Posterior cingulate gyrus (tissue), 11 donors: ENCODE data around the gene LDLRAP1.

Source experiments
- DNase-seq, 10 donors: peaks; one replicate each; pipeline versions ENCODE4 v3.0.0 to v3.0.0-alpha.2; 2020 to 2021; ENCODE audit warnings: mixed read lengths in 3 of 10
- intact Hi-C: fragments of 100-400 bp; cut with DNase I; formaldehyde crosslinking; loops from one replicate; pipeline ENCODE4 v1.15.1; 2023

The LDLRAP1 gene

DNA sequence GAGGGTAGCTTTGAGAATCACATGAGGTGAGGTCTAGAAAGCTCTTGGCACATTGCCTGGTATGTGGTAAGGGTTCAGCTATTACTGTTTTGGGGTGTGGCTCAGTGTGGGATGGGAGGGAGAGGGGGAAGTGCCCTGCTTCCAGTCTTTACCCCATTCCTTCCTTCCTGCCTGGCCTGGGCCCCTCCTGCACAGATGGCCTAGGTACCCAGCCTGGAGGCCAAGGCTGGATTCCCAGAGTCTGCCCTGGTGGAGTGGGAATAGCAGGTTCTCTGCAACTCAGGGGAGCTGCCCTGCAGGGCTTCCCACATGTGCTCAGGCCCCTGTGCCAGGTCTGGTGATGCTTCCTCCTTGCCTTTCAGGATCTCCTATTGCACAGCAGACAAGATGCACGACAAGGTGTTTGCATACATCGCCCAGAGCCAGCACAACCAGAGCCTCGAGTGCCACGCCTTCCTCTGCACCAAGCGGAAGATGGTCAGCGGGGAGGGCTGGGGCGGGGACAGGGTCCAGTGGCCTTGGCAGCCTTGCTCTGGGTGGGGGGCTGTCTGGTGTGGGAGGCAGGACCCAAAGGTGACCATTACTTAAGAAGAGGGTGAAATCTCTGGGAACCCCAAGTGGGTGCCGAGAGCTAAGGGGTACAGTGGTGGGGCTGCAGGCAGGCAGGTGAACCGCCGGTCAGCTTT is 13.5 kb downstream of the LDLRAP1 start:
- intact Hi-C loops = no loop called here
- no peak for DNase-seq

DNA sequence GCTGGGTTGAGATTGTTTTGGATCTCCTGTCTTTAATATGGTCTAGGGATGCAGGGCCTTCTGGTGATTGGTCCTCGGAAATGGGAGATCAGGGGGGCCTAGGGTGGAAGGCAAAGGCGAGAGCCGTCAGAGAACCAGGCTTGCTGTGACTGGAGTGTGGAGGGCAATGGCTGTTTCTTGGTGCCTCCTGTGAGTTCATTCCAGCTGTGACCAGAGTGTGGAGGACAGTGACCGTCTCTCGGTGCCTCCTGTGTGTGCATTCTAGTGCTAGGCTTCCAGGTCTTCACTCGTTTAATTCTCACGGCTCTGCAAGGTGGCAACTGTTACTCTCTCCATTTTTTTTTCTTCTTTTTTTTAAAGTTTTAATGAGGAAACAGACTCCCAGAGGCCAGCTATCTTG is 14.1 kb downstream of the LDLRAP1 start:
- no peak for DNase-seq
- intact Hi-C loops = no loop called here

DNA sequence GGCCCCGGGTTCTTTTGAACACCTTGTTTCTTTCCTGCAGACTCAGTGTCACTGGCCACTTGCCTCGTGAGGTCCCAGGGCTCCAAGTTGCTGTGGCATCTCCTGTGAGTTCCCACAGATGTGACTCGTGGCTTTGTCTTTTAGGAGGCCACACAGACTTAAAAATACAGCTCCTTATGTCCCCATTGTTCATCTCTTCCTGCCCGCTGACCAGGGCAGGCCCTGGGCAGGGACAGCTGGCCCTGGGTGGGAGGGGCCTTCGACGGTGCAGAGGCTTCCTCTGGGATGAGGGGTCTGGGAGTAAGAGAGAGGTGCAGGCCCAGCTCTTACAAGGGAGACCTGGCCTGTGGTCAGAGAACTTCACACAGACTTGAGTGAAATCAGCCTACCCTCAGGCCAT is 15.6 kb downstream of the LDLRAP1 start:
- no peak for DNase-seq
- intact Hi-C loops = no loop called here

DNA sequence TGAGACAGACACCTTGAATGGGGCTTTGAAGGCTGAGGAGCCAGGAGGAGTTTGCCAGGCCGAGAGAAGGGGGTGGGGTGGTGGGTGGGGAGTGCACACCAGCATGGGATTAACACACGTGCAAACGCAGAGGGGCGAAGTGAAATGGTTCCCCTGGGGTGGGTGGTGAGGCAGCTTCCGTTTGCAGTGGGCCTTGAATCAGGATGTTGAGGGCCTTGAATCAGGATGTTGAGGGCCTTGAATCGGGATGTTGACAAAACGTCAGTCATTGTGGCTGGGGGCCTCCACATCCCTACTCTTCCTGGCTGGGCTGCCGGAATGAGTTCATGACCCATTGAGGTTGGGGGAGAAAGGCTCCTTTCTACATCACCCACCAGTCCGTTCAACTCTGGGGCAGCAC is 16.6 kb downstream of the LDLRAP1 start:
- intact Hi-C loops = loop anchor here (5.0 kb wide), 1 partner anchor 57 kb away; the partner anchor contains the start of gene MAN1C1
- no peak for DNase-seq

DNA sequence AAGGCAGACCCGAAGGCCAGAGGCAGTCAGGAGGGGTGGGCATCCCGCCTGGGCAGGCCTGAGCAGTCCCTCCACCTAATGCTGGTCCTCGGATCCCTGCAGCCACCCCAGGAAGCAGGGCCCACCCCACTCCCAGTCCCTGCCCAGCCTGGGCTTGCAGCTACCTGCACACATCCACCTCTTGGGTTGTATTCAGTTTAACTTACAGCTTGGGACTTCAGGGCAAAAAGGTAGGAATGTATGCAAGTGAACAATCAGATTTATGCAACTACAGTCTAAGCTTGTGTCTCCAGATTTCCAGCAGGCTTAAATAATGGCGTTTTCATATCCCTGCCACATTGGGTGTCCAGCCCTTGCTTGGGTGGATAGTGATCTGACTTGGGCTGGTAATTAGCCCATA is 17.4 kb downstream of the LDLRAP1 start:
- no peak for DNase-seq

DNA sequence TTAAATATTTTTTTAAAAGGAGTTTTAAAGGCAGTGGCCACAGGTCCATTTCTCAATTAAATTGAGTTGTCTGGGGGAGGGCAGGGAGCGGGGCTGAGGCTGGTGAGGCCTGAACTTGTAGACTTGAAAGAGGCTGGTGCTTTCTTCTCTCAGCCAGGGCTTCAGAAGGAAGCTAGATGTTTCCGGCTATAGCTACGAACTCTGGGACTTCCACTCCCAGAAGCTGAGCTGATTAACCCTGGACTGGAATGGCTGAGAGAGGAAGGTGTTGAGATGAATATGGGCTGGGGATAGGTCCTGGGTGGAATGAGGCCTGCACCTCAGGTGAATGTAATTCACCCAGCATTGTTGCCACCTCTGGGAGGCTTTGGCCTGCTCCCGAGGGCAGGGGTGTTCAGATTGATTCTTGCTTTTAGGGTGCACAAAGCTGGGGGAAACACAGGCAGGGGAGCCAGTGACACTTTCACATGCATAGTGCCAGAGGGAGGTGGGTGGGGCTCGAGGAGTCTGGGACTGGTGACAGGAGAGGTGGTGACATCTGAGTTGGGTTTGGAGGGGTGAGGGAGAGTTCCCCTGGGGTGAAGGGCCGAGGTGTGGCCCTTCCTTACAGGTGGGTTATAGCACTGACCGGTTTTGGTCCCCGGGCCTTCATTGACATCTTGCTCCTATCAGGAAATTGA is 18.2 kb downstream of the LDLRAP1 start:
- no peak for DNase-seq
- intact Hi-C loops = loop anchor here (5.0 kb wide), 1 partner anchor 56 kb away; the partner anchor contains the start of gene MAN1C1

More for the DNA sequence above, 17.4 kb downstream of the LDLRAP1 start:
- intact Hi-C loops = loop anchor here (5.0 kb wide), 1 partner anchor 57 kb away; the partner anchor contains the start of gene MAN1C1

DNA sequence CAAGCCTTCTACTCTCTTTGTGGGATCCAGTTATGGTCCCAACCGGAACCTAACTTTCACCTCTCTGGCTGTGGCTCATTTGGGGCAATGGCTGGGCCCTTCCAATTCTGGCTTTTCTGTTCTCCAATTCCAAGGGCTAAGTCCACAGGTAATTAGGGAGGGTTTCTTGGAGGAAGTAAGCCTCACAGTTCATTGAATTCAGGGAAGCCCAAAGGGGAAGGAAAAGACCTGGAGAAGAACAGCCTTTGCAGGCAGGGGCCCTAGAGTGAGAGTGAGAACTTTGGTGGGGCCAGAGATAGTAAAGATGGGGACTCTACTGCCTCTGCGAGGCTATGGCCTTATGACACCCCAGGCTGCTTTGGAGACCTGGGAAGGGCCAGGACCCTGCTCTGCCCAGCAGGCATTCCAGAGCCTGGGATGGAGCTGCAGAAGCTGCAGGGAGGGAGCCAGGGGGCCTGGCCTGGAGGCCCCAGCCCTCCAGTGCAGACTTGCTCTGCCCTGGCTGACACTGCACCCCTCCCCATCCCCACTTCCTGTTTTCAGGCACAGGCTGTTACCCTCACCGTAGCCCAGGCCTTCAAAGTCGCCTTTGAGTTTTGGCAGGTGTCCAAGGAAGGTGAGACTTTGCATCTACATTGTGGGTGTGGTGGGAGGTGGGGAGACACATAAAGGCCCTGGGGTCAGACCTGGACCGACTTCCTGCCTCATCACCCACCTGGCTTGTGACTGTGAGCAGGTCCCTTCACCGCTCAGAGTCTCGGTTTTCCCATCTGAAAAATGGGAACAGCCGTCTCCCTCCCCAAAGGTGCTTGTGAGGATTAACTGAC is 18.9 kb downstream of the LDLRAP1 start:
- no peak for DNase-seq
- intact Hi-C loops = loop anchor here (5.0 kb wide), 1 partner anchor 55 kb away; the partner anchor contains the start of gene MAN1C1

DNA sequence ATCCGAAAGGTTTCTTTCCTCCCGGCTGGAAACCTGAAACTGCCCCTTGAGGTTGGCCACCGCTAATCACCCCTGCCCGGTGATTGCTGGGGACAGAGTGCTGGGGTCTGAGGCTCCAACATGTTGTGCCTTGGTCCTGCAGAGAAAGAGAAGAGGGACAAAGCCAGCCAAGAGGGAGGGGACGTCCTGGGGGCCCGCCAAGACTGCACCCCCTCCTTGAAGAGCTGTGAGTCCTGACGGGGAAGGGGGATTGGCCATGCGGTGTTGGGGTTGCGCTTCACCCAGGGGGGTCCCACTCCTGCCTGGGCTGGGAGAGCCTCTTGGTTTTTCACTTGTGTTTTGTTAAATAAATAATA is 19.5 kb downstream of the LDLRAP1 start:
- intact Hi-C loops = loop anchor here (5.0 kb wide), 1 partner anchor 54 kb away; the partner anchor contains the start of gene MAN1C1
- no peak for DNase-seq

DNA sequence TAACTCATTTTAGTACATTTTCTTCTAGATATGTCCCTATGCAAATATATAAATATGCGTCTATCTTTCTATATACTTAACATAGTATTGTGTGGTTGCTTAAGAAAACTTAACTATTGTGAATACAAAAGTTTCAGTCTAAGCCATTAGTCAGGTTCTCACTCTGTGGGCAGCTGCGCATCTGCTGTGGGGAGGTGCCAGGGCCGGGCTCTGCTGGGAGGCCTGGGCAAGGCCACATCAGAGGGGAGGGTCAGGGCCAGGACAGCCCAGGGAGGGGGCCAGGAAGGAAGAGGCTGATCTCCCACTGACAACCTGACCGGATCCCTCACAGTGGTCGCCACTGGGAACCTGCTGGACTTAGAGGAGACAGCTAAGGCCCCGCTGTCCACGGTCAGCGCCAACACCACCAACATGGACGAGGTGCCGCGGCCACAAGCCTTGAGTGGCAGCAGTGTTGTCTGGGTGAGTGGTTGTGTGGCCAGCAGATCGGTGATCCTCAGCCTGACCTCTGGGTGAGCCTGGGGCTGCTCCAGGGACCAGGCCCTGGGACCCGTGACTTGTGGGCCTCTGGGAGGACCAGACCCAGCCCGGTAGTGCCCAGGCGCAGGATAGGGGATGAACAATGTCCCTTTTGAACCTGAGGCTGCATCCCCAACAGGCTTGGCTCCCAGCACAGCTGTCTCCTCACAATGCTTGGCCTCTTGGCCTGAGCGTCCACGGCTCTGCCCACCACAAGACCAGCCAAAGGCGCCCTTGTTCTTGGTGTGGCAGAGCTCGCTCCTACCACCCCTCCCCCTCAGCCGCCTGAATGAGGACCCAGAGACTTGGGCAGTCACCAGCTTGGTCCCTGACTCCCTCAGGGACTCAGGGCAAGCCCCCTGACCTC is 20.2 kb downstream of the LDLRAP1 start:
- intact Hi-C loops = loop anchor here (5.0 kb wide), 1 partner anchor 54 kb away; the partner anchor contains the start of gene MAN1C1
- DNase-seq = peak; percentile 78 to 99 (median 90)

DNA sequence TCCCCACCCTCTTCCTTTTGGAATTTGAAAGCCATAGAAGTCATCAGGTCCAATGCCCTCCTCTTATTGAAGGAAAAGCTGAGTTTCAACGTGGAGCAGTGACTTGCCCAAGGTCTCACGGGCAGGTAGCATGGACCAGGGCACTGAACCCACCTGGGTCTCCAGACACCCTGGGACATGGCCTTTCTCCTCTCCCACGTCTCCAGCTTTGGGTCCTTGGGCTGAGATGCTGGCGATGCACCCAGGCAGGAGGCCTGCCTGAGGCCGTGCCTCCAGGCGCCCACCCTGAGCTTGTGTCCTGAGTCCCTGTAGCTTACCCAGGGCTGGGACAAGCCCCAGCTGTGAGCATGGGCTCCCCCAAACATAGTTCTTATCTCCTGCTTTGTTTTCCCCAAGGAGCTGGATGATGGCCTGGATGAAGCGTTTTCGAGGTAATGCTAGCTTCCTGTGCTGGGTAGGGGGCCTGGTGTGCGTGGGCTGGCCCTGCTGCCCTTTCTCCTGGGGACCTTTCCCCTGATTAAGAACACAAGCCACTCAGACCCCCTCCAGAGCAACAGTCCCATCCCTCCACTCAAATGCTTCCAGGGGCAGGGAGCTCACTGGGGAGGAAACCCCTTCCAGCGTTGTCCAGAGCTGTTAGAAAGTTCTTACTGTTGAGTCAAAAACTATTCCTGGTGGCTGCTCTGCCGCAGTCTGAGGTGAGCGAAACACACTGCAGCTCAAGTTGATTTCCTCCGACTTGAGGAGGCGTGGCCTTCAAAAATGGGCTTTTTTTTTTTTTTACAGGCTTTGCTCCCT is 21.6 kb downstream of the LDLRAP1 start:
- no peak for DNase-seq
- intact Hi-C loops = loop anchor here (5.0 kb wide), 1 partner anchor 52 kb away; the partner anchor contains the start of gene MAN1C1

DNA sequence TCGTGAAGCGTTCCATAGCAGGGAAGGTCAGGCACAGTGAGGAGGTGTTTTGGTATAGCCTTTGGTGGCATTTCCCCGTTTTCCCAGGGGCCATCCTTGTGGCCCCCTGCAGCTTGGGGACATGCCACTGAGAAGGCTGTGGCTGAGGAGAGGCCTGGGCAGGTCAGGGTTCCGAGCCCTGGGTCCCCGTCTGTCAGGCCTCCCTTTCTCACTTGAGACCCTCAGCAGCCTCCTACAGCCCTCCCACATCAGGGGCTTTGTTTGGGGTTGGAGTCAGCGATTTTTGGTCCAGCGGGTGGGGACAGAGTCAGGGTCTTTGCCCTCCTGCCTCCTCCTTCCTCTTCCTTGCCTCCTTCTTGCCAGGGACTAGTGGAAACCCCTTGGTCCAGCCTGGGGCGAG is 22.2 kb downstream of the LDLRAP1 start:
- intact Hi-C loops = no loop called here
- no peak for DNase-seq

DNA sequence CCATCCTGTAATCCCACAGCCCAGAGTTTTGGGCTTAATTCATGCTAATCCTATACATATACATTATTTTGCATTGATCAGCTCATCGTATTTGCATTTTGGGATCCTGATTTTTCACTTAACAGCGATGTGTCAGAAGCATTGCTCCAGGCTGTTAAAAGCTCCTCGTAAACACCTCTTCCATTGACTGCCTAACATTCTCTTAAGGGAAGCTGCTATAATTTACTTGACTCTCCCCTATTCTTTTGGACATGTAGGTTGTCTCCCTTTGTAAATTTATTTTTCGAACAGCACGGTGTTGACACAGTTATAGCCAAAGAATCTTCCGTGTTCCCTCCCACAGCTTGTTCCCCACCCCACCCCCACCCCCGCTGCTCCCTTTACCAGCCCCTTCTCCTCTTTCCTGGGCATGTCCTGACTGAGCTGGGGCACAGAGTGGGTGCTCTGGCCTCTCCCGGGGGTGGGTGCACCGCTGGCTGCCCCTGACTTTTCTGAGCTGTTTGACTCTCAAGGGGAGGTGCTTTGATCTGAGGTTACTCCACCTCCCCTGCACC is 22.8 kb downstream of the LDLRAP1 start:
- intact Hi-C loops = no loop called here
- no peak for DNase-seq

DNA sequence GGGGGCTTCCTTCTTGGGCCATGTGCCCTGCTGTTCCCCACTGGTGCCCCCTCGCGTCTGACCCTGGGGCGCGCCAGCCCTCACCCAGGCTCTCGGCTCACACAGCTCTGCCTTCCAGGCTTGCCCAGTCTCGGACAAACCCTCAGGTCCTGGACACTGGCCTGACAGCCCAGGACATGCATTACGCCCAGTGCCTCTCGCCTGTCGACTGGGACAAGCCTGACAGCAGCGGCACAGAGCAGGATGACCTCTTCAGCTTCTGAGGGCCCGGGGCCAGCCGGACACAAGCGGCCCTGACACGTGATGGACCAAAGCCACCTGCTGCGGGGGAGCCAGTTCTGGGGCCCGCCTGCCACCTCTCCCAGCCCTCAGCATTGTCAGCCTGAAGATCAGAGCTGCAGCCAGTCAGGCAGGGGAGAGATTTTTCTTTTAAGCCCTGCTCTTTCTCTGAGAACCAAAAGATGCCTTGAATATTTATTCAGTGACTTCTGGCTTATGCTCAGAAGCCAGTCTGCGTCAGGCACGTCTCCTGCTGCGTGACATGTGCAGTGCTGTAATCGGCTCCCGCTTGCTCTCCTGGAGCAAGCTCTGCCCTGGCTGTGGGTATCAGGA is 23.4 kb downstream of the LDLRAP1 start:
- peak; percentile 45 to 96 (median 72) for DNase-seq
- intact Hi-C loops = no loop called here

DNA sequence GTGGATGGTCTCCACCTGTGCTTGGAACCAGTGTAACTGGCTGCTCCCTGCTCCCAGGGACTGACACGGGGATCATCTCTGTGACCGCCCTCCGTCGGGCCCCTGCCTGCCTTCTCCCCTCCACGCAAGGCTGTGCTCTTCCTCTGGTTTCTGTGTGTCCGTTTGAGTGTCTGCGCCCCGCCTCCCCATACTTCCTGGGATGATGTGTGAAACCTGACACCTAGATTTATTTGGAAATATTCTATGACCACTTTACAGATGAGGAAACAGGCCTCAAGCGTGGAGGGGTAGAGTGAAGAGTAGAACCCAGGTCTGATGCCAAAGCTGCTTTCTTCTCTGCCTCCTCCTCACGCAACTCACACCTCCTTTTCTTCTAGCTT is 24.3 kb downstream of the LDLRAP1 start:
- DNase-seq = no peak
- intact Hi-C loops = no loop called here

DNA sequence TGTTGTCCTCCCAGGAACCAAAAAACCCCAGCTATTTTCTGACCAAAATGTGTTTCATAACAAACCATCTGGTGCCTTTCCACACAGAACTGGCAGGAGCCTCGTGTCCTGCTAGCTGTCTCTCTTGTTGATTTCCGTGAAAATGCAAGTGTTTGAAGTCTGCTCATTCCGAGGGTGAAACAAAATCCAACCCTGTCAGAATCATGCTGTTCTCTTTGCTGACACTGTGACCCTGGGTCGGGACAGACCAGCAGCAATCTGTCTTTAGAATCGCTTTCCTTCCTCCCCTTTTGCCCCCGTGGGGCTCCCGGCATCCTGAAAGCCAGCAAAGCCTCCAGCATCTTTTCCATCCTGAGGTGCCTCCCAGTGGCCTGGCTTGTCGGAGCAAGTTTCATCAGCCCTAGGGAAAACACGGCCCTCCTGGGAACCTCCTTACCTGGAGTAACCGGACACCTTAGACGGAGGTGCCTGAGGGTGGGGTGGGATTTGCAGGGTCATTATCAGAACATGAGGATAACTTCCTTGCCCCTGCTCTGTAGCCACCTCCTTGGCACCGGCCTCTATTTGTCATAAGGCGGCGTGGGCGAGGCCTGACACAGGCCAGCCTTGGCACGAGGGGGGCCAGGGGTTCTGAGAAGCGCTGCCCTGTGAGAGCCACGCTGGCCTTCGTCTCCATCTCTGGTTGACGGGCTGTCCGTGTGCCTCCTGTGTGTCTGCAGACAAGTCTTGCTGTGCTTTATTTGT is 24.9 kb downstream of the LDLRAP1 start:
- intact Hi-C loops = no loop called here
- peak in 4 of 10 donors; percentile 32 to 80 (median 40) for DNase-seq

DNA sequence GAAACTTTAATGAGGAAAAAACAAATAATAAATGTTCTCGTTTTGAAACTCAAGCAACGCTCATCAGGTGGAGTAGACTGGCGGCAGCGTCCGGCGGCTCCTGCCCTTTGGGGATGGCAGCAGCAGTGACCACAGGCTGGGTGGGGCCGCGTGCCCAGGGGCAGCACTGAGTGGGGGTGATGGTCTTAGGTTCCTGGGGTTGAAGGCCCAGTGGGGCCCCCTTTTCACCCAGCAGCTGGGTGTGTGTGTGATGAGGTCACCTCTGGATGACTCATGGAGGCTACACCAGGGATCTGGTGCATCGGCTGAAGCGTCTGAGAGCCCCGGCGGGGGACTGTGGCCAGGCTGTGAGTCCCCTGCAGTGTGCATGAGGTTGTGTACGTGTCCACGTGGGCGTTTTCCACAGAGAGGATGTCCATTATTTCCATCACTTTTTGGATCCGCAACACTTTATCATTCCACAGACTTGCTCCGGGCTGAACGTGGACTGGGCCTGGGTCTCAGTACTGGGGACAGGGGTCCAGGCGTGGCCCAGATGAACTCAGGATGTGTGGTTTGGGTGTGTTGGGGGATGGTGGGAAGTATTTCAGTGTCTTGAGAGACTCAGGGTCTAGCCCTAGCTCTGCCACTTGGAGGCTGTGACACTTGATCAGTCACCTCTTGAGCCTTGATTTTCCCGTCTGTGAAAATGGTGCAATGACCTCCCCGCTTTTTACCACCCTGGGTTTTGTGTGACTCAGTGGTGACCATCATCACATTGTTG is 25.6 kb downstream of the LDLRAP1 start:
- peak in 1 of 10 donors; percentile 36 for DNase-seq
- intact Hi-C loops = no loop called here
